HEK293 (cell line): Measurements from ENCODE around the gene C12orf42.

Experiments
- SP2 ChIP-seq: fragments of 450-650 bp; formaldehyde crosslinking; IDR thresholded peaks from 2 replicates; pipeline ENCODE4 v1.5.1; 2016; ENCODE audit warnings: missing biosample characterization, missing genetic modification characterization
- TCF7L2 ChIP-seq: IDR thresholded peaks from 2 replicates; pipeline ENCODE4 v1.6.1; 2011; ENCODE audit warnings: low read depth, mild to moderate bottlenecking, inconsistent platforms, low read length, moderate library complexity, borderline replicate concordance
- ZBTB44 ChIP-seq: fragments of 450-650 bp; IDR thresholded peaks from 2 replicates; pipeline ENCODE4 v1.5.1; 2018; ENCODE audit warnings: missing biosample characterization, mild to moderate bottlenecking, missing genetic modification characterization
- ZNF274 ChIP-seq, 2 experiments: fragments of 200-500 bp in 1 of 2; fragments of 450-650 bp in 1 of 2; sonication (Bioruptor generic) in 1 of 2; formaldehyde crosslinking in 1 of 2; IDR thresholded peaks; 2 replicates each; pipeline versions ENCODE4 v1.5.1 to v1.6.1; 2014 to 2016; ENCODE audit warnings: borderline replicate concordance in 1 of 2, inconsistent platforms in 1 of 2, low read length in 1 of 2, missing biosample characterization in 1 of 2, missing genetic modification characterization in 1 of 2
- TF ChIP-seq, protein P1 (sequence below): fragments of 450-650 bp; formaldehyde crosslinking; IDR thresholded peaks from 2 replicates; pipeline ENCODE4 v1.5.1; 2016; ENCODE audit warnings: missing biosample characterization, missing genetic modification characterization
- TF ChIP-seq, protein P2 (sequence below): fragments of 450-650 bp; formaldehyde crosslinking; IDR thresholded peaks from 2 replicates; pipeline ENCODE4 v1.5.1; 2016; ENCODE audit warnings: missing biosample characterization, missing genetic modification characterization

DNA sequence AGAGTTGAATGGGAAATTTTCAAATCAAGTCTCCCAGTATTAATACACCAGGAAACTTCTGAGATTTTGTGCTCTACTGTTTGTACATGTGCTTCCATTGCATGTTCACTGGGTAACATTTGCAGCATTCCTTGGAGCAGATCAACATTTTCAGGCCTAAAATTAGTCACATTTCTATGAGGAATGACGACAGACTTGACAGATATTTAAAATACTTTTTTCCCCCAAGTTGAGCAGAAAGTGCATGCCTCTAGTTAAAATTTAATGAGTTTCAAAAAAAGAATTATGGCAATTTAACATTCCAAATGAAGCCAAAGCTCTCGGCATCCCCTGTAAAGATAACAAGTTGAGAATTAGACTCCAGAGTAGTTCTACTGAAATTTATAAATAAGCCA lies 72.3 kb downstream of the C12orf42 start:
- TF ChIP-seq, protein P1, sequence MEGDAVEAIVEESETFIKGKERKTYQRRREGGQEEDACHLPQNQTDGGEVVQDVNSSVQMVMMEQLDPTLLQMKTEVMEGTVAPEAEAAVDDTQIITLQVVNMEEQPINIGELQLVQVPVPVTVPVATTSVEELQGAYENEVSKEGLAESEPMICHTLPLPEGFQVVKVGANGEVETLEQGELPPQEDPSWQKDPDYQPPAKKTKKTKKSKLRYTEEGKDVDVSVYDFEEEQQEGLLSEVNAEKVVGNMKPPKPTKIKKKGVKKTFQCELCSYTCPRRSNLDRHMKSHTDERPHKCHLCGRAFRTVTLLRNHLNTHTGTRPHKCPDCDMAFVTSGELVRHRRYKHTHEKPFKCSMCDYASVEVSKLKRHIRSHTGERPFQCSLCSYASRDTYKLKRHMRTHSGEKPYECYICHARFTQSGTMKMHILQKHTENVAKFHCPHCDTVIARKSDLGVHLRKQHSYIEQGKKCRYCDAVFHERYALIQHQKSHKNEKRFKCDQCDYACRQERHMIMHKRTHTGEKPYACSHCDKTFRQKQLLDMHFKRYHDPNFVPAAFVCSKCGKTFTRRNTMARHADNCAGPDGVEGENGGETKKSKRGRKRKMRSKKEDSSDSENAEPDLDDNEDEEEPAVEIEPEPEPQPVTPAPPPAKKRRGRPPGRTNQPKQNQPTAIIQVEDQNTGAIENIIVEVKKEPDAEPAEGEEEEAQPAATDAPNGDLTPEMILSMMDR, result no peak
- TF ChIP-seq, protein P2, sequence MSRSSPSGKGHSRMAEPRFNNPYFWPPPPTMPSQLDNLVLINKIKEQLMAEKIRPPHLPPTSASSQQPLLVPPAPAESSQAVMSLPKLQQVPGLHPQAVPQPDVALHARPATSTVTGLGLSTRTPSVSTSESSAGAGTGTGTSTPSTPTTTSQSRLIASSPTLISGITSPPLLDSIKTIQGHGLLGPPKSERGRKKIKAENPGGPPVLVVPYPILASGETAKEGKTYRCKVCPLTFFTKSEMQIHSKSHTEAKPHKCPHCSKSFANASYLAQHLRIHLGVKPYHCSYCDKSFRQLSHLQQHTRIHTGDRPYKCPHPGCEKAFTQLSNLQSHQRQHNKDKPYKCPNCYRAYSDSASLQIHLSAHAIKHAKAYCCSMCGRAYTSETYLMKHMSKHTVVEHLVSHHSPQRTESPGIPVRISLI, result no peak
- TF ChIP-seq TCF7L2, result no peak
- TF ChIP-seq ZNF274 (IDR thresholded peaks at IDR 0.05; ENCODE audit: low read length), result no peak
- TF ChIP-seq ZNF274 (tag by site-specific recombination; IDR thresholded peaks at IDR 0.05; ENCODE audit: borderline replicate concordance), result no peak
- TF ChIP-seq ZBTB44 (tag by site-specific recombination), result no peak
- no peak for TF ChIP-seq SP2 (tag by site-specific recombination)
